K562 (cell line): ENCODE data around the gene TMEM50B. TPM values are rescaled to one million over a fixed set of nuclear protein-coding genes. Genes with fewer than 3 reads are reported as not detected.

Experiments used
- CREBBP ChIP-seq: IDR thresholded peaks from one replicate; pipeline ENCODE4 v1.6.1; 2012; ENCODE audit warnings: low read depth, mild to moderate bottlenecking, control low read depth, inconsistent platforms, low read length
- E2F5 ChIP-seq: sonication (generic); formaldehyde crosslinking; IDR thresholded peaks from 2 replicates; pipeline ENCODE4 v1.8.0; 2022; ENCODE audit warnings: mild to moderate bottlenecking, missing genetic modification reagents
- PRDM10 ChIP-seq: fragments of 450-650 bp; IDR thresholded peaks from 2 replicates; pipeline ENCODE4 v1.6.1; 2018; ENCODE audit not compliant: partially characterized antibody
- RBM22 ChIP-seq: fragments of 200-400 bp; formaldehyde crosslinking; IDR thresholded peaks from 2 replicates; pipeline ENCODE4 v1.6.1; 2018; ENCODE audit warnings: low read length, low read depth; ENCODE audit not compliant: poor library complexity, severe bottlenecking
- RREB1 ChIP-seq: fragments of 250-450 bp; sonication (Bioruptor Pico); IDR thresholded peaks from 2 replicates; pipeline ENCODE4 v1.4.0; 2020
- SP2 ChIP-seq: IDR thresholded peaks from 2 replicates; pipeline ENCODE4 v1.6.1; 2011; ENCODE audit warnings: mild to moderate bottlenecking, low read depth, low read length, moderate library complexity; ENCODE audit not compliant: poor library complexity, severe bottlenecking; ENCODE audit errors: extremely low read depth
- SRSF3 ChIP-seq: fragments of 200-400 bp; formaldehyde crosslinking; IDR thresholded peaks from 2 replicates; pipeline ENCODE4 v1.6.1; 2016; ENCODE audit warnings: mild to moderate bottlenecking, low read length, moderate library complexity; ENCODE audit not compliant: insufficient read depth
- SRSF9 ChIP-seq: fragments of 200-400 bp; formaldehyde crosslinking; IDR thresholded peaks from 2 replicates; pipeline ENCODE4 v1.6.1; 2017; ENCODE audit warnings: low read depth, low read length, borderline replicate concordance
- TGIF2 ChIP-seq: sonication (generic); formaldehyde crosslinking; IDR thresholded peaks from 2 replicates; pipeline ENCODE4 v1.8.1; 2022; ENCODE audit warnings: mild to moderate bottlenecking, missing genetic modification reagents, moderate library complexity
- ZNF384 ChIP-seq: IDR thresholded peaks from 2 replicates; pipeline ENCODE4 v1.6.1; 2012; ENCODE audit warnings: low read depth, low read length, improper control_type of control experiment
- polyA plus RNA-seq, 8 experiments: library from polyadenylated mRNA; depleted of rRNA in 4 of 8; stranded (reverse) in 5 of 8; unstranded in 3 of 8; fragments of >200 nt; fragmentation: Nextera tagmentation in 2 of 8; fragmentation: Illumina TruSeq in 1 of 8; extraction: Ambion mirVana in 2 of 8; extraction: Trizol in 1 of 8; gene quantifications; 2 replicates each; pipeline versions ENCODE4 v1.2.1 to v1.2.3, GENCODE V29; 2011 to 2014; ENCODE audit warnings: inconsistent platforms in 1 of 8, missing spikeins in 1 of 8
- total RNA-seq, 7 experiments: library from RNA; depleted of rRNA in 6 of 7; stranded (reverse); fragments of >200 nt in 6 of 7; fragmentation: Illumina TruSeq in 2 of 7; extraction: Trizol in 2 of 7; gene quantifications; 2 replicates each; pipeline versions ENCODE4 v1.2.1 to v1.2.3, GENCODE V29; 2011 to 2021; ENCODE audit warnings: low replicate concordance in 1 of 7
- TF ChIP-seq, protein P1 (sequence below): IDR thresholded peaks from 3 replicates; pipeline ENCODE4 v1.6.1; 2011; ENCODE audit warnings: borderline replicate concordance, mild to moderate bottlenecking; ENCODE audit not compliant: insufficient read length, insufficient read depth
- TF ChIP-seq, protein P2 (sequence below): IDR thresholded peaks from 2 replicates; pipeline ENCODE4 v1.6.1; 2014; ENCODE audit warnings: antibody characterized with exemption

TMEM50B gene
- total and polyA plus RNA-seq, 9 of the 15 experiments (the other 6 are each of a cell fraction or from before 2014, with no cell fraction given), result 20.5 to 64.6 (median 28.9) TPM

DNA sequence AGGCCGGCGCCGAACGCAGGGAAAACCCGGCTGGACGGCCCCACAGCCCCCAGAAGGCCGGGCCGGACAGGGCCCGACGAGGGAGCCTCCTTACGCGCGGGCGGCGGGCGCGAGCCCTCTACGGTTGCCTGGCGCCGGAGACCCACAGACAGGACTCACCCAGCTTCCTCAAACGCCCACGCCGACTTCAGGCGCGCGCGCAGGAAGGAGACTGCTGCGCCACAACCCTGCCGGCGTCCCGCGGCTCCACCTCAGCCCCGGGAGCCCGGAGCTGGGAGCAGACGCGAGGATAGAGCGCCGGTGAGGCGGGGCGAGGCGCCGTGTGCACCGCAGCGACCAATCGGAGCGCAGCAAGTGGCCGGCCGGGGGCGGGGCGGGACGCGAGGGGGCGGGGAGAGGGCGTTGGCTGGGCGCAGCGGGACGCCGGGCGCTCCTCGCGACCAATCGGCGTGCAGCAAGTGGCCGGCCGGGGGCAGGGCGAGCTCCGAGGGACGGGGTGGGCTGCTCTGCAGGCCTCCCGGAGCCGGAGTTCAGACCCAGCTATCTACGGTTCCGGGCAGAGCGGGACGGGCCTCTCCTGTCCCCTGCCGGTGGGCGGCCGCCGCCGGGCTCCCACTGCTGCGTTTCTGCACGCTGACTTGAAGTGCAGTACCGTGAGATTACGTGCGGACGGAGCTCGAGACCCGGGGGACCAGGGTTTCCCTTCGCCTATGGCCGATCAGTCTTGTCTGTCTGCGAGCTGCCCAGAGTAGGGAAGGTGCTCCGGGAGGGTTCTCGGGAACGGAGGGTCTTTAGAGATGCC is at the start of gene TMEM50B (continued):
- peak; percentile 28; the same call in 1 of the 2 replicates for TF ChIP-seq RREB1 (CRISPR knock-in tag)
- TF ChIP-seq ZNF384, result no peak; the same call in 1 of the 2 replicates
- TF ChIP-seq E2F5, result no peak
- TF ChIP-seq RBM22, result peak; percentile 52
- peak; percentile 35 for TF ChIP-seq SP2
- peak; percentile 43 for TF ChIP-seq PRDM10
- no peak; the same call in 1 of the 2 replicates for TF ChIP-seq TGIF2
- TF ChIP-seq SRSF3, result no peak
- TF ChIP-seq CREBBP, result no peak
- TF ChIP-seq, protein P1, sequence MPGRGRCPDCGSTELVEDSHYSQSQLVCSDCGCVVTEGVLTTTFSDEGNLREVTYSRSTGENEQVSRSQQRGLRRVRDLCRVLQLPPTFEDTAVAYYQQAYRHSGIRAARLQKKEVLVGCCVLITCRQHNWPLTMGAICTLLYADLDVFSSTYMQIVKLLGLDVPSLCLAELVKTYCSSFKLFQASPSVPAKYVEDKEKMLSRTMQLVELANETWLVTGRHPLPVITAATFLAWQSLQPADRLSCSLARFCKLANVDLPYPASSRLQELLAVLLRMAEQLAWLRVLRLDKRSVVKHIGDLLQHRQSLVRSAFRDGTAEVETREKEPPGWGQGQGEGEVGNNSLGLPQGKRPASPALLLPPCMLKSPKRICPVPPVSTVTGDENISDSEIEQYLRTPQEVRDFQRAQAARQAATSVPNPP, result no peak
- no peak for TF ChIP-seq SRSF9
- TF ChIP-seq, protein P2, sequence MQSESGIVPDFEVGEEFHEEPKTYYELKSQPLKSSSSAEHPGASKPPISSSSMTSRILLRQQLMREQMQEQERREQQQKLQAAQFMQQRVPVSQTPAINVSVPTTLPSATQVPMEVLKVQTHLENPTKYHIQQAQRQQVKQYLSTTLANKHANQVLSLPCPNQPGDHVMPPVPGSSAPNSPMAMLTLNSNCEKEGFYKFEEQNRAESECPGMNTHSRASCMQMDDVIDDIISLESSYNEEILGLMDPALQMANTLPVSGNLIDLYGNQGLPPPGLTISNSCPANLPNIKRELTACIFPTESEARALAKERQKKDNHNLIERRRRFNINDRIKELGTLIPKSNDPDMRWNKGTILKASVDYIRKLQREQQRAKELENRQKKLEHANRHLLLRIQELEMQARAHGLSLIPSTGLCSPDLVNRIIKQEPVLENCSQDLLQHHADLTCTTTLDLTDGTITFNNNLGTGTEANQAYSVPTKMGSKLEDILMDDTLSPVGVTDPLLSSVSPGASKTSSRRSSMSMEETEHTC, result 0 out of 2 replicates have a peak, but pooled peaks have one; percentile 23
